Measurements from ENCODE around the gene SLC25A48.

Gene SLC25A48

GRCh38 chr5:135823881-135824280, 10.6 kb upstream of the SLC25A48 start:
- H3K4me3 ChIP-seq (ENCODE audit: low read depth, low read length): no peak overlapping the region
- ChIA-PET CTCF (interaction anchor here (2.9 kb wide), 1 partner anchor 263 kb away, joined by 21 read pairs; no protein-coding TSS in a partner anchor), POLR2A (no interaction called here)
- no peak for DNase-seq (ENCODE audit: low read depth, low spot score)
- TF ChIP-seq, protein P1, sequence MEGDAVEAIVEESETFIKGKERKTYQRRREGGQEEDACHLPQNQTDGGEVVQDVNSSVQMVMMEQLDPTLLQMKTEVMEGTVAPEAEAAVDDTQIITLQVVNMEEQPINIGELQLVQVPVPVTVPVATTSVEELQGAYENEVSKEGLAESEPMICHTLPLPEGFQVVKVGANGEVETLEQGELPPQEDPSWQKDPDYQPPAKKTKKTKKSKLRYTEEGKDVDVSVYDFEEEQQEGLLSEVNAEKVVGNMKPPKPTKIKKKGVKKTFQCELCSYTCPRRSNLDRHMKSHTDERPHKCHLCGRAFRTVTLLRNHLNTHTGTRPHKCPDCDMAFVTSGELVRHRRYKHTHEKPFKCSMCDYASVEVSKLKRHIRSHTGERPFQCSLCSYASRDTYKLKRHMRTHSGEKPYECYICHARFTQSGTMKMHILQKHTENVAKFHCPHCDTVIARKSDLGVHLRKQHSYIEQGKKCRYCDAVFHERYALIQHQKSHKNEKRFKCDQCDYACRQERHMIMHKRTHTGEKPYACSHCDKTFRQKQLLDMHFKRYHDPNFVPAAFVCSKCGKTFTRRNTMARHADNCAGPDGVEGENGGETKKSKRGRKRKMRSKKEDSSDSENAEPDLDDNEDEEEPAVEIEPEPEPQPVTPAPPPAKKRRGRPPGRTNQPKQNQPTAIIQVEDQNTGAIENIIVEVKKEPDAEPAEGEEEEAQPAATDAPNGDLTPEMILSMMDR (IDR thresholded peaks at IDR 0.05; ENCODE audit: insufficient read depth, low read length, missing control alignments): no peak

DNA sequence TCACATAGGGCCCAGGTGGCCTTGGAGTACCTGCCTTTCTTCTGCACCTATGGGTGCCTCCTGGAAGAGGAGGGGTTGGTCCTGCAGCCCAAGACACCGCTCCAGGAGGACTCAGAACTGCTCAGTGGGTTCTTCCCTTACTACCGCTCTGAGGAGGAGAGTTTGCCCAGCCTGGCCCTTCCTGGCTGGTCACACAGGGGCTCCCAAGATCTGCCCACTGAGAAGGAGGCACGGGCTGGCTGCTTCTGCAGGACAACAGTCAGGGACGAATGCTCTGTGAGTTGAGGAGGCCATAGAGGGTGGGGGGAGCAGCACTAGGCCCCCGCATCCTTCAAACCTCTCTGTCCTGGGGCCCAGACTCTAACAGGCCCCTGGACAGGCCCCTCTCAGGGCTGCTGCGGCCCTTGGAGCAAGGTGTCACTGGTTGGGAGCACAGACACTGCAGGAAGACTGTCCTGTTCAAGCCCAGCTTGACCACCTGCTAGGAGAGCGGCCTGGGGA, 9.9 kb upstream of the SLC25A48 start:
- no peak for DNase-seq (ENCODE audit: low read depth, low spot score)
- H3K4me3 ChIP-seq (ENCODE audit: low read depth, low read length): no peak overlapping the region
- POLR2A ChIA-PET: no interaction called here
- TF ChIP-seq, protein P1 (IDR thresholded peaks at IDR 0.05; ENCODE audit: insufficient read depth, low read length, missing control alignments): no peak
- CTCF ChIA-PET: interaction anchor here (0.9 to 2.9 kb wide), 2 partner anchors 10 to 264 kb away, joined by 3 to 21 read pairs; partner anchors contain the start of gene SLC25A48

GRCh38 chr5:135825373-135826220, 8.9 kb upstream of the SLC25A48 start:
- CTCF ChIA-PET: interaction anchor here (0.7 to 2.9 kb wide), 6 partner anchors 9 to 265 kb away, joined by 3 to 21 read pairs (median 3); partner anchors contain the start of gene SLC25A48
- no peak for DNase-seq (ENCODE audit: low read depth, low spot score)
- no peak overlapping the region for H3K4me3 ChIP-seq (ENCODE audit: low read depth, low read length)
- TF ChIP-seq, protein P1 (IDR thresholded peaks at IDR 0.05; ENCODE audit: insufficient read depth, low read length, missing control alignments): no peak
- POLR2A ChIA-PET: no interaction called here

- CTCF ChIA-PET: interaction anchor here (0.7 to 2.9 kb wide), 6 partner anchors 9 to 266 kb away, joined by 3 to 21 read pairs (median 3); no protein-coding TSS in a partner anchor
Observed at GRCh38 chr5:135826221-135826525, 8.3 kb upstream of the SLC25A48 start.

DNA sequence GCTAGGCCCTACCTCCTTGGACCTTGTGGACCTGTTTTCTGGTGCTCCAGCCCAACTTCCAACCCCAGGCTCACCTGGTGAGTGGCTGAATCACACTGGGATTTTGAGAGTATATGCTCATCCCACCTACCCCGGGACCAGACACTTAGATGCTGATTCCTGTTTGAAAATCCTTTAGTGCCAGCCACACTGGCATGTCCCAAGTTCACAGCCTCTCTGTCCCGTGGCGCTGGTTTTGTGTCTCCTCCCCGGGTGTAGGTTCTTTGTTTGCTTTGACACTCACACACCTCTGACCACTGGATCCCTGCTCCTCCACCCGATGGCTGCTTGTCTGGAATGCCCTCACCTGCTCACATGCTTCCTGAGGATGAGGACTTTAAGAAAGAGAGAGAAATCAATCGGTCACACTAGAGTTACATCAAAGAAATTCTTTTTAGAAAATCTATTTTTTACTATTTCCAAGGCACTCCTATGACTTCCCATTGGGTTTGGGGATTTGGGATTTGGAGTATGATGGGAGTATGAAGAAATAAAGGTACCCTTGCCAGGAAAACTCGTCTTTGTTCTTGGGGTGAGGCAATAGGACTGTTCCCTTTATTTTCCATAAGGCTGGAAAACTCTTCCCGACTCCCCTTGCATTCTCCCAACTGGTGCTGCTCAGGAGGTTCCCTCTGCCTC, 7.3 kb upstream of the SLC25A48 start:
- no peak overlapping the region for H3K4me3 ChIP-seq (ENCODE audit: low read depth, low read length)
- no peak for DNase-seq (ENCODE audit: low read depth, low spot score)
- TF ChIP-seq, protein P1 (IDR thresholded peaks at IDR 0.05; ENCODE audit: insufficient read depth, low read length, missing control alignments): no peak
- ChIA-PET POLR2A (no interaction called here), CTCF (interaction anchor here (0.7 to 8.8 kb wide), 6 partner anchors 8 to 369 kb away, joined by 3 to 404 read pairs (median 20); no protein-coding TSS in a partner anchor)

More at GRCh38 chr5:135826221-135826525, 8.3 kb upstream of the SLC25A48 start:
- TF ChIP-seq, protein P1 (IDR thresholded peaks at IDR 0.05; ENCODE audit: insufficient read depth, low read length, missing control alignments): no peak
- H3K4me3 ChIP-seq (ENCODE audit: low read depth, low read length): no peak overlapping the region
- no peak for DNase-seq (ENCODE audit: low read depth, low spot score)
- POLR2A ChIA-PET: no interaction called here

Data from AG04449 (cell line).